Measurements from ENCODE around the gene SLC25A47.
A peak's percentile ranks its signal among the peaks of the same experiment; 100 is the strongest.

Gene SLC25A47

GRCh38 chr14:100375963-100376735 is 53.0 kb downstream of the SLC25A47 start, which contains the start of gene WDR25:
WDR25 (plus strand) TSS chr14:100376485.
- DNase-seq (ENCODE audit: low read depth) = peak; percentile 94

- no peak for DNase-seq (ENCODE audit: low read depth)
Observed at GRCh38 chr14:100376751-100377171, 53.6 kb downstream of the SLC25A47 start.

Data from fibroblast of the conjunctiva (primary cell).